ENCODE data around the gene IL1B.
"Not testable (repeated sequence)": the region's sequence is repeated elsewhere in the genome, so short reads cannot be mapped to it uniquely, and the experiment has no call there.

Gene IL1B

DNA sequence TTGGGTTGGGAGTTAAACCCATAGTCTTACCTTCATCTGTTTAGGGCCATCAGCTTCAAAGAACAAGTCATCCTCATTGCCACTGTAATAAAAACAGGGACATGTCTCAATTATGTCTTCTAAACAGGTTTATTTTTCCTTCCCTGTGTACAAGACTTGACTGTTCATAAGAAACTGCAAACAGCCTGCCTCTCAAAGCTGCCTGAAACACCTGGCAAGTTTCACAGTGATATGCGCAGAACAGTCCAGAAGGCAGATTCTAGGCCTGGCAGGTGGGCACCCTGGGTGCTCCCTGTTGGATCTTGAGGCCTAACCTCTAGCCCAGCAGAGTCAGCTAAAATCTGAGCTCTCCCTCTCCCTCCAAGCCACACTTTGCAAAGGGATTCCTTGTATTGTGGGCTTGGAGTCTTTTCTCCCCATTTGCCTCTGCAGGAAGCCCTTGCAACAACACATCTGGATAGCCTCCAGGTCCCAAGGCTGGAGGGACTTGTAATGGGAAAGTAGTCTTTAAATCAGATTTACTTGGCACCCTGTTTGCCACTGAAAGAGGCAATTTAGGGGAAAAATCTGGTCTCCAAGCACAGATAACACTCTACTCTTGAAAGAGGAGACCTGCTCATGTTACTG, 930 bp downstream of the IL1B start:
- ATAC-seq (ENCODE audit: low read depth) = no peak
- Histone ChIP-seq H3K27me3 (ENCODE audit: insufficient read depth, poor library complexity, severe bottlenecking) (no peaks in the 10 kb centered on the region), H3K36me3 (ENCODE audit: low read depth) (peaks cover 52% of the 10 kb centered on the region), H3K4me1 (ENCODE audit: insufficient read depth, poor library complexity, severe bottlenecking) (peaks cover 45% of the 10 kb centered on the region), H3K9me3 (ENCODE audit: severe bottlenecking) (no peaks in the 10 kb centered on the region), H3K4me3 (ENCODE audit: severe bottlenecking) (peak overlapping the region; percentile 35), H3K27ac (ENCODE audit: poor library complexity, severe bottlenecking) (peak overlapping the region; percentile 83)
- TF ChIP-seq, protein P1, sequence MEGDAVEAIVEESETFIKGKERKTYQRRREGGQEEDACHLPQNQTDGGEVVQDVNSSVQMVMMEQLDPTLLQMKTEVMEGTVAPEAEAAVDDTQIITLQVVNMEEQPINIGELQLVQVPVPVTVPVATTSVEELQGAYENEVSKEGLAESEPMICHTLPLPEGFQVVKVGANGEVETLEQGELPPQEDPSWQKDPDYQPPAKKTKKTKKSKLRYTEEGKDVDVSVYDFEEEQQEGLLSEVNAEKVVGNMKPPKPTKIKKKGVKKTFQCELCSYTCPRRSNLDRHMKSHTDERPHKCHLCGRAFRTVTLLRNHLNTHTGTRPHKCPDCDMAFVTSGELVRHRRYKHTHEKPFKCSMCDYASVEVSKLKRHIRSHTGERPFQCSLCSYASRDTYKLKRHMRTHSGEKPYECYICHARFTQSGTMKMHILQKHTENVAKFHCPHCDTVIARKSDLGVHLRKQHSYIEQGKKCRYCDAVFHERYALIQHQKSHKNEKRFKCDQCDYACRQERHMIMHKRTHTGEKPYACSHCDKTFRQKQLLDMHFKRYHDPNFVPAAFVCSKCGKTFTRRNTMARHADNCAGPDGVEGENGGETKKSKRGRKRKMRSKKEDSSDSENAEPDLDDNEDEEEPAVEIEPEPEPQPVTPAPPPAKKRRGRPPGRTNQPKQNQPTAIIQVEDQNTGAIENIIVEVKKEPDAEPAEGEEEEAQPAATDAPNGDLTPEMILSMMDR (IDR thresholded peaks at IDR 0.05; ENCODE audit: poor library complexity, severe bottlenecking) = no peak
- no peak for DNase-seq (ENCODE audit: low spot score)

DNA sequence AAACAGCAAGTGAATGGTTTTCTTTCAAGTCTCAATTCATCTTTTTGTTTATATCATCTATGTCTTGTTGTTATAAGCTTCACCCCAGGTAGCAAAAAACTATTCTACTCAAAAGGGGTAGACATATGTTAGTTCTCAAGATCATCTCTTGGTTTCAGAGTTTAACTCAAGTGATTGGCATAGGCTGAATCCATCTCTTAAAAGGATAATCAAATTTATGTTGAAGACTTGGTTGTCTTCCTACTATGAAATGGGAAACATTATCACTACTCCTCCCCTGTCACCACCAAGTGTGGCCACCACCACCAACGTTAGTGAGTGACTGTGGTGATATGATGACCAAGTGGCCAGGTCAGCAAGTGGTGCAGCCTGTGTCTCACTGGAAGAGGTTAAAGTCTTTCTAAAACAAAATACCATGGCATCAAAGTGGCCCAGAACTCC, 1.5 kb downstream of the IL1B start:
- DNase-seq (ENCODE audit: low spot score) (no peak), ATAC-seq (ENCODE audit: low read depth) (no peak)
- Histone ChIP-seq H3K9me3 (ENCODE audit: severe bottlenecking) (no peaks in the 10 kb centered on the region), H3K27me3 (ENCODE audit: insufficient read depth, poor library complexity, severe bottlenecking) (no peaks in the 10 kb centered on the region), H3K4me1 (ENCODE audit: insufficient read depth, poor library complexity, severe bottlenecking) (peaks cover 42% of the 10 kb centered on the region), H3K4me3 (ENCODE audit: severe bottlenecking) (peak overlapping the region; percentile 35), H3K27ac (ENCODE audit: poor library complexity, severe bottlenecking) (peak overlapping the region; percentile 83), H3K36me3 (ENCODE audit: low read depth) (peaks cover 58% of the 10 kb centered on the region)
- TF ChIP-seq, protein P1 (IDR thresholded peaks at IDR 0.05; ENCODE audit: poor library complexity, severe bottlenecking) = no peak

DNA sequence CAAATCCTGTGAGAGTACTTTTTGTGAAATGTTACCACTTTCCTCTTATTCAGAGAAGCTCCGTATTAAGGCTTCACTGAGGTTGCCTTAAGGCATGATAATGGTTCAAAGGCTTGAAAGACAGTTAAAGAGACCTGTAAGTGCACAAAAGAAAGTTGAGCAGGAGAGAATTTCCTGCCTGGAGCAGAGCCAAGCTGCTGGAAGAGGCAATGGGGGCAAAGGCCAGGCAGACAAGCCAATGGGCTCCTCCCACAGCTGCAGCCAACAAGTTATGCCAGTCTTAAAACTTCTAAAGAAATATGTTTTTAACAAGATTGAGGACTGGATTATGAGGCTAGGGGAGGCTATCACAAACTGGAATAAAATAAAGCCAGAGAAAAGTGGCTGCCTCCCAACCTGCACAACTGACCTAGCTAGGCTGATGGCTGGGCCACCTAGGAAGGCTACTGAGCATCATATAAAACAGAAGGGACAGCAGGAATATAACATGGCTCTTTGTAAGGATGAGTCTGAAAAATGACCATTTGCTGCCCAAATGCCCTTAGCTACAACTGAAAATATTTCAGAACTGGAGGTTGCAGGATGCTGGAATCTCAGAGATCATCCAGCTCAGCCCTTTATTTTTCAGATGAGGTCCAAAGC, 2.1 kb downstream of the IL1B start:
- Histone ChIP-seq H3K9me3 (ENCODE audit: severe bottlenecking) (no peaks in the 10 kb centered on the region), H3K4me1 (ENCODE audit: insufficient read depth, poor library complexity, severe bottlenecking) (peaks cover 37% of the 10 kb centered on the region), H3K4me3 (ENCODE audit: severe bottlenecking) (peak overlapping the region; percentile 35), H3K36me3 (ENCODE audit: low read depth) (peaks cover 64% of the 10 kb centered on the region), H3K27me3 (ENCODE audit: insufficient read depth, poor library complexity, severe bottlenecking) (no peaks in the 10 kb centered on the region), H3K27ac (ENCODE audit: poor library complexity, severe bottlenecking) (peak overlapping the region; percentile 83)
- TF ChIP-seq, protein P1 (IDR thresholded peaks at IDR 0.05; ENCODE audit: poor library complexity, severe bottlenecking) = no peak
- ATAC-seq (ENCODE audit: low read depth) (no peak), DNase-seq (ENCODE audit: low spot score) (no peak)

DNA sequence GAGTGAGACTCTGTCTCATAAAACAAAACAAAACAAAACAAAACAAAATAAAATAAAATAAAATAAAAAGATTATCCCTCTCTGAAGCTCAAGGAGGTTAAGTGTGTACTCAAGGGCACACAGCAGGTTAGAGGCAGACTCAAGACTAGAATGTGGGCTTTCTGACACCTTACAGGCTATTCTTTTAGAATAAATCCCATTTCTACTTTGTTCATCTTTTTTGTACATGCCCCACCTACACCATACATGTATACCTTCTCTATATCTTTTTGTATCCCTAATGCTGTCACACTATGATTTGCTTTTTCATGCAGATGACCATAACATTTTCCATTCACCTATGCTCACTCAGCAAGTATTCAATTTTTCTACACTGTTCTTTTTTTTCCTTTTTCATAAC, 2.6 kb downstream of the IL1B start:
- ATAC-seq (ENCODE audit: low read depth) (no peak), DNase-seq (ENCODE audit: low spot score) (no peak)
- Histone ChIP-seq H3K27me3 (ENCODE audit: insufficient read depth, poor library complexity, severe bottlenecking) (no peaks in the 10 kb centered on the region), H3K4me3 (ENCODE audit: severe bottlenecking) (peak overlapping the region; percentile 35), H3K4me1 (ENCODE audit: insufficient read depth, poor library complexity, severe bottlenecking) (peaks cover 36% of the 10 kb centered on the region), H3K27ac (ENCODE audit: poor library complexity, severe bottlenecking) (peak overlapping the region; percentile 83), H3K36me3 (ENCODE audit: low read depth) (peaks cover 64% of the 10 kb centered on the region), H3K9me3 (ENCODE audit: severe bottlenecking) (no peaks in the 10 kb centered on the region)
- TF ChIP-seq, protein P1 (IDR thresholded peaks at IDR 0.05; ENCODE audit: poor library complexity, severe bottlenecking) = no peak

DNA sequence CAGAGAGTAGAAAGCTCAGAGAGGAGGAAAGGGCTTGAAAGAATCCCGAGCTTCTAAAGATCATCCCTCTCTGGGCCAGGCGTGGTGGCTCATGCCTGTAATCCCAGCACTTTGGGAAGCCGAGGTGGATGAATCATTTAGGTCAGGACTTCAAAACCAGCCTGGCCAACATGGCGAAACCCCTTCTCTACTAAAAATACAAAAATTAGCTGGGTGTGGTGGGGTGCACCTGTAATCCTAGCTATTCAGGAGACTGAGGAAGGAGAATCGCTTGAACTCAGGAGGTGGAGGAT, 3.0 kb downstream of the IL1B start:
- not testable (repeated sequence) for ATAC-seq (ENCODE audit: low read depth); H3K27me3 ChIP-seq (ENCODE audit: insufficient read depth, poor library complexity, severe bottlenecking)
- peaks cover 64% of the 10 kb centered on the region for H3K36me3 ChIP-seq (ENCODE audit: low read depth)

More for the DNA sequence above, 3.0 kb downstream of the IL1B start:
- H3K9me3 ChIP-seq (ENCODE audit: severe bottlenecking); H3K4me3 ChIP-seq (ENCODE audit: severe bottlenecking); DNase-seq (ENCODE audit: low spot score): not testable (repeated sequence)
- Histone ChIP-seq H3K4me1 (ENCODE audit: insufficient read depth, poor library complexity, severe bottlenecking) (peaks cover 36% of the 10 kb centered on the region), H3K27ac (ENCODE audit: poor library complexity, severe bottlenecking) (peak overlapping the region; percentile 83)
